ENCODE results near the gene SRSF9. TPM values are rescaled to one million over a fixed set of nuclear protein-coding genes. Genes with fewer than 3 reads are reported as not detected.

The SRSF9 gene
- total RNA-seq, 2 donors from 2014 or later, result 98.7 to 131 TPM

GRCh38 chr12:120413901-120414695, 55.5 kb downstream of the SRSF9 start:
- H3K27ac ChIP-seq, result no peak overlapping the region
- H3K4me3 ChIP-seq, result no peak overlapping the region
- WGBS, result 53% methylated on average over 13 of the region's 13 CpGs
- H3K4me1 ChIP-seq (replicated peaks), result no peaks in the 10 kb centered on the region
- no peaks in the 10 kb centered on the region for H3K36me3 ChIP-seq
- DNase-seq (ENCODE audit: low spot score), result no peak
- TF ChIP-seq POLR2AphosphoS5 (IDR thresholded peaks at IDR 0.05), result no peak
- TF ChIP-seq, protein P1, sequence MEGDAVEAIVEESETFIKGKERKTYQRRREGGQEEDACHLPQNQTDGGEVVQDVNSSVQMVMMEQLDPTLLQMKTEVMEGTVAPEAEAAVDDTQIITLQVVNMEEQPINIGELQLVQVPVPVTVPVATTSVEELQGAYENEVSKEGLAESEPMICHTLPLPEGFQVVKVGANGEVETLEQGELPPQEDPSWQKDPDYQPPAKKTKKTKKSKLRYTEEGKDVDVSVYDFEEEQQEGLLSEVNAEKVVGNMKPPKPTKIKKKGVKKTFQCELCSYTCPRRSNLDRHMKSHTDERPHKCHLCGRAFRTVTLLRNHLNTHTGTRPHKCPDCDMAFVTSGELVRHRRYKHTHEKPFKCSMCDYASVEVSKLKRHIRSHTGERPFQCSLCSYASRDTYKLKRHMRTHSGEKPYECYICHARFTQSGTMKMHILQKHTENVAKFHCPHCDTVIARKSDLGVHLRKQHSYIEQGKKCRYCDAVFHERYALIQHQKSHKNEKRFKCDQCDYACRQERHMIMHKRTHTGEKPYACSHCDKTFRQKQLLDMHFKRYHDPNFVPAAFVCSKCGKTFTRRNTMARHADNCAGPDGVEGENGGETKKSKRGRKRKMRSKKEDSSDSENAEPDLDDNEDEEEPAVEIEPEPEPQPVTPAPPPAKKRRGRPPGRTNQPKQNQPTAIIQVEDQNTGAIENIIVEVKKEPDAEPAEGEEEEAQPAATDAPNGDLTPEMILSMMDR (IDR thresholded peaks at IDR 0.05), result no peak
- TF ChIP-seq POLR2A (IDR thresholded peaks at IDR 0.05), result no peak
- intact Hi-C loops (cut with DNase I), result no loop called here
- H3K27me3 ChIP-seq (replicated peaks; ENCODE audit: insufficient read depth), result no peaks in the 10 kb centered on the region
- H3K9me3 ChIP-seq, result no peaks in the 10 kb centered on the region

GRCh38 chr12:120412421-120412820, 57.1 kb downstream of the SRSF9 start:
- intact Hi-C loops (cut with DNase I), result no loop called here
- TF ChIP-seq, protein P1 (IDR thresholded peaks at IDR 0.05), result no peak
- TF ChIP-seq POLR2A (IDR thresholded peaks at IDR 0.05) (no peak), POLR2AphosphoS5 (IDR thresholded peaks at IDR 0.05) (no peak)
- Histone ChIP-seq H3K36me3 (no peaks in the 10 kb centered on the region), H3K4me3 (no peak overlapping the region), H3K9me3 (no peaks in the 10 kb centered on the region), H3K27me3 (replicated peaks; ENCODE audit: insufficient read depth) (no peaks in the 10 kb centered on the region), H3K27ac (no peak overlapping the region), H3K4me1 (replicated peaks) (no peaks in the 10 kb centered on the region)
- 87% methylated on average over 7 of the region's 7 CpGs for WGBS
- DNase-seq (ENCODE audit: low spot score), result no peak

Small RNA genes within 50 kb of the gene (small RNA-seq; reads per million reads assigned to genes)
- 0 reads per million in 2 donors for gene RF00019

Other genes with a start within 250 kb of the SRSF9 start
- 100 to 1,000 TPM in 1 of 2 donors, 10 to 100 TPM in 1; 58.3 to 113 TPM for gene PXN, start 204.0 kb downstream of the SRSF9 start, total RNA-seq
- under 1 TPM; under 0.01 TPM for gene RNU4-2, start 177.8 kb downstream of the SRSF9 start, total RNA-seq
- under 1 TPM; under 0.01 TPM for gene RNU4-1, start 176.5 kb downstream of the SRSF9 start, total RNA-seq
- 1 to 10 TPM in 1 of 2 donors, under 1 TPM in 1; 0.96 to 2.2 TPM for gene SIRT4, start 167.4 kb downstream of the SRSF9 start, total RNA-seq
- gene PLA2G1B, start 142.0 kb downstream of the SRSF9 start, total RNA-seq, result not detected
- gene MSI1, start 100.6 kb downstream of the SRSF9 start, total RNA-seq, result 1 to 10 TPM; 1.7 to 8.2 TPM
- 100 to 1,000 TPM; 616 to 965 TPM for gene COX6A1, start 31.6 kb downstream of the SRSF9 start, total RNA-seq
- gene TRIAP1, start 23.4 kb downstream of the SRSF9 start, total RNA-seq, result 10 to 100 TPM; 15.7 to 21.9 TPM
- gene GATC, start 23.3 kb downstream of the SRSF9 start, total RNA-seq, result 10 to 100 TPM; 19.3 to 30.1 TPM
- gene DYNLL1, start 26.4 kb upstream of the SRSF9 start, total RNA-seq, result 100 to 1,000 TPM; 166 to 303 TPM
- 10 to 100 TPM; 18.1 to 26.7 TPM for gene COQ5, start 59.4 kb upstream of the SRSF9 start, total RNA-seq
- 100 to 1,000 TPM in 1 of 2 donors, 10 to 100 TPM in 1; 95.3 to 251 TPM for gene RNF10, start 64.6 kb upstream of the SRSF9 start, total RNA-seq
- 10 to 100 TPM; 39.3 to 45.2 TPM for gene POP5, start 111.7 kb upstream of the SRSF9 start, total RNA-seq
- gene CABP1, start 170.9 kb upstream of the SRSF9 start, total RNA-seq, result under 1 TPM; 0.23 to 0.62 TPM
- gene MLEC, start 217.4 kb upstream of the SRSF9 start, total RNA-seq, result 100 to 1,000 TPM; 116 to 124 TPM
- 10 to 100 TPM; 26.0 to 41.9 TPM for gene UNC119B, start 240.7 kb upstream of the SRSF9 start, total RNA-seq